H1 (cell line): ENCODE measurements around the gene PRKCZ. TPM values are rescaled to one million over a fixed set of nuclear protein-coding genes. Genes with fewer than 3 reads are reported as not detected.

Experiments
- CTCF ChIA-PET: fragments of 300-600 bp; sonication (Branson Sonifier 250); formaldehyde crosslinking; loops from one replicate; lab custom pipeline; 2021; ENCODE audit not compliant: partially characterized antibody; lab: Charles Lee
- POLR2A ChIA-PET: fragments of 300-600 bp; sonication (Branson Sonifier 250); formaldehyde crosslinking; loops from one replicate; lab custom pipeline; 2021; ENCODE audit warnings: inconsistent platforms; ENCODE audit not compliant: partially characterized antibody; lab: Charles Lee
- DNase-seq, 2 experiments: peaks; one replicate each; pipeline versions ENCODE4 v3.0.0 to v3.0.0-alpha.2; 2010 to 2022; ENCODE audit warnings: low spot score in 2 of 2, low read depth in 1 of 2, mixed read lengths in 1 of 2
- FAIRE-seq: peaks from 2 replicates; lab custom pipeline; 2011; peaks lifted over from hg19 to GRCh38; lab: Jason Lieb, UNC
- H2AFZ ChIP-seq: 2 replicates; pipeline ENCODE4 v1.8.1; 2012; ENCODE audit warnings: low read length, inconsistent platforms
- H2AK5ac ChIP-seq: 2 replicates; pipeline ENCODE4 v1.6.1; 2013; ENCODE audit warnings: low read depth, low read length
- H2BK120ac ChIP-seq: replicated peaks from 2 replicates; pipeline ENCODE3; 2013; ENCODE audit warnings: low read depth, low read length, inconsistent platforms
- H2BK12ac ChIP-seq: 2 replicates; pipeline ENCODE4 v1.6.1; 2013; ENCODE audit warnings: low read depth, low read length
- H2BK15ac ChIP-seq: 2 replicates; pipeline ENCODE4 v1.6.1; 2013; ENCODE audit warnings: low read length
- H2BK20ac ChIP-seq: 2 replicates; pipeline ENCODE4 v1.6.1; 2013; ENCODE audit warnings: low read length
- H2BK5ac ChIP-seq: 2 replicates; pipeline ENCODE4 v1.6.1; 2013; ENCODE audit warnings: low read depth, low read length
- H3K14ac ChIP-seq: 2 replicates; pipeline ENCODE4 v1.6.1; 2013; ENCODE audit warnings: inconsistent platforms; ENCODE audit not compliant: insufficient read length
- H3K18ac ChIP-seq: 2 replicates; pipeline ENCODE4 v1.6.1; 2013; ENCODE audit warnings: low read length; ENCODE audit errors: extremely low read depth
- H3K23ac ChIP-seq: 2 replicates; pipeline ENCODE4 v1.6.1; 2013; ENCODE audit warnings: inconsistent platforms; ENCODE audit not compliant: insufficient read length
- H3K23me2 ChIP-seq: 2 replicates; pipeline ENCODE4 v1.6.1; 2013; ENCODE audit warnings: low read depth, low read length
- H3K27ac ChIP-seq: 2 replicates; pipeline ENCODE4 v1.6.1; 2011; ENCODE audit warnings: low read depth, low read length, inconsistent platforms
- H3K27me3 ChIP-seq, 4 experiments: replicated peaks in 1 of 4; 1 replicate in 1 of 4; 2 replicates in 3 of 4; pipeline versions ENCODE4 v1.6.1 to v1.8.1; 2011 to 2013; ENCODE audit warnings: low read length in 3 of 4, mild to moderate bottlenecking in 3 of 4, inconsistent platforms in 2 of 4, mixed read lengths in 2 of 4, moderate library complexity in 1 of 4; ENCODE audit not compliant: control insufficient read depth in 3 of 4, insufficient read depth in 3 of 4; ENCODE audit errors: extremely low read depth in 1 of 4
- H3K36me3 ChIP-seq, 4 experiments: 2 replicates each; pipeline versions ENCODE4 v1.6.1 to v1.8.1; 2011 to 2013; ENCODE audit warnings: mild to moderate bottlenecking in 4 of 4, low read length in 3 of 4, moderate library complexity in 2 of 4, control low read depth in 1 of 4, inconsistent platforms in 1 of 4; ENCODE audit not compliant: insufficient read depth in 4 of 4, control insufficient read depth in 2 of 4
- H3K4ac ChIP-seq: replicated peaks from 2 replicates; pipeline ENCODE3; 2013; ENCODE audit warnings: low read length, low read depth, mixed read lengths, inconsistent platforms; ENCODE audit not compliant: insufficient read length
- H3K4me1 ChIP-seq, 4 experiments: replicated peaks in 1 of 4; 1 replicate in 1 of 4; 2 replicates in 3 of 4; pipeline versions ENCODE4 v1.6.1 to v1.8.1; 2011 to 2013; ENCODE audit warnings: low read length in 3 of 4, inconsistent platforms in 2 of 4, mixed read lengths in 1 of 4; ENCODE audit not compliant: insufficient read depth in 4 of 4, control insufficient read depth in 3 of 4
- H3K4me2 ChIP-seq, 2 experiments: 2 replicates each; pipeline versions ENCODE4 v1.6.1 to v1.8.1; 2011 to 2013; ENCODE audit warnings: low read depth in 2 of 2, low read length in 2 of 2, control low read depth in 1 of 2, inconsistent platforms in 1 of 2, mild to moderate bottlenecking in 1 of 2; ENCODE audit not compliant: insufficient read depth in 1 of 2
- H3K4me3 ChIP-seq, 4 experiments: fragments of 200-600, 300-600 bp in 1 of 4; sonication (generic), shearing (Covaris generic), sonication (Bioruptor Twin) in 1 of 4; 2 replicates each; pipeline versions ENCODE4 v1.5.1 to v1.8.1; 2011 to 2016; ENCODE audit warnings: low read length in 4 of 4, low read depth in 3 of 4, control low read depth in 2 of 4, inconsistent platforms in 2 of 4, mild to moderate bottlenecking in 2 of 4, mixed read lengths in 1 of 4, moderate library complexity in 1 of 4; ENCODE audit not compliant: insufficient read depth in 2 of 4; ENCODE audit errors: extremely low read depth in 1 of 4
- H3K56ac ChIP-seq: replicated peaks from 2 replicates; pipeline ENCODE3; 2013; ENCODE audit warnings: low read depth, mild to moderate bottlenecking, mixed read lengths, low read length, inconsistent platforms; ENCODE audit not compliant: insufficient read length
- H3K79me1 ChIP-seq: 2 replicates; pipeline ENCODE4 v1.6.1; 2013; ENCODE audit warnings: low read depth, low read length, control low read depth
- H3K79me2 ChIP-seq, 2 experiments: 2 replicates each; pipeline versions ENCODE4 v1.6.1 to v1.8.1; 2012 to 2013; ENCODE audit warnings: low read length in 2 of 2, mild to moderate bottlenecking in 2 of 2, inconsistent platforms in 1 of 2; ENCODE audit not compliant: insufficient read depth in 2 of 2, control insufficient read depth in 1 of 2
- H3K9ac ChIP-seq, 4 experiments: replicated peaks in 1 of 4; 1 replicate in 1 of 4; 2 replicates in 3 of 4; pipeline versions ENCODE4 v1.6.1 to v1.8.1; 2011 to 2013; ENCODE audit warnings: low read depth in 3 of 4, low read length in 3 of 4, control low read depth in 2 of 4, mild to moderate bottlenecking in 2 of 4, moderate library complexity in 2 of 4, inconsistent platforms in 1 of 4; ENCODE audit errors: extremely low read depth in 1 of 4
- H3K9me3 ChIP-seq, 2 experiments: 2 replicates each; pipeline versions ENCODE4 v1.6.1 to v1.8.1; 2012 to 2013; ENCODE audit warnings: mild to moderate bottlenecking in 2 of 2, moderate library complexity in 2 of 2, control low read depth in 1 of 2, inconsistent platforms in 1 of 2, low read depth in 1 of 2, low read length in 1 of 2, mixed read lengths in 1 of 2; ENCODE audit not compliant: insufficient read depth in 2 of 2
- H4K20me1 ChIP-seq, 2 experiments: replicated peaks in 1 of 2; 2 replicates each; pipeline versions ENCODE3 to v1.8.1; 2011 to 2013; ENCODE audit warnings: inconsistent platforms in 2 of 2, low read length in 2 of 2, mild to moderate bottlenecking in 1 of 2; ENCODE audit not compliant: insufficient read depth in 2 of 2, control insufficient read depth in 1 of 2
- H4K5ac ChIP-seq: 2 replicates; pipeline ENCODE4 v1.6.1; 2013; ENCODE audit warnings: low read length, low read depth, mixed read lengths, inconsistent platforms; ENCODE audit not compliant: insufficient read length
- H4K8ac ChIP-seq: 2 replicates; pipeline ENCODE4 v1.8.0; 2013; ENCODE audit warnings: mild to moderate bottlenecking, moderate library complexity, low read length, inconsistent platforms; ENCODE audit not compliant: insufficient read depth; ENCODE audit errors: extremely low read depth
- H4K91ac ChIP-seq: replicated peaks from 2 replicates; pipeline ENCODE3; 2013; ENCODE audit warnings: low read length, mixed read lengths, inconsistent platforms; ENCODE audit not compliant: insufficient read length
- EP300 ChIP-seq, 2 experiments: IDR thresholded peaks; 1 replicate in 1 of 2; 2 replicates in 1 of 2; pipeline ENCODE4 v1.6.1; 2011 to 2012; ENCODE audit warnings: low read depth in 2 of 2, low read length in 2 of 2, mild to moderate bottlenecking in 2 of 2, borderline replicate concordance in 1 of 2, inconsistent platforms in 1 of 2, moderate library complexity in 1 of 2
- WGBS, 2 experiments: shearing (Covaris generic) in 1 of 2; methylation state at CpG; one replicate each; pipeline versions ENCODE4 v1.1.6 to v1.1.7; 2013 to 2015; ENCODE audit warnings: low lambda C conversion rate in 2 of 2, mixed read lengths in 2 of 2, inconsistent platforms in 1 of 2, low coverage in 1 of 2, missing lambda C conversion rate in 1 of 2; ENCODE audit not compliant: insufficient replicate concordance in 2 of 2, insufficient coverage in 1 of 2, insufficient read length in 1 of 2; ENCODE audit errors: extremely low coverage in 1 of 2, missing lambda C conversion rate in 1 of 2; 5-methylcytosine and 5-hydroxymethylcytosine counted together
- polyA plus RNA-seq, 7 experiments: library from polyadenylated mRNA; depleted of rRNA in 3 of 7; stranded (reverse) in 5 of 7; unstranded in 2 of 7; fragments of >200 nt in 5 of 7; fragments of 200-250 nt in 2 of 7; gene quantifications; 1 replicate in 5 of 7; 2 replicates in 1 of 7; 4 replicates in 1 of 7; pipeline versions ENCODE4 v1.2.1 to v1.2.3, GENCODE V29; 2011 to 2013; ENCODE audit warnings: missing spikeins in 2 of 7, mixed read lengths in 2 of 7
- total RNA-seq: library from RNA; stranded (reverse); fragmentation: NEBNext Ultra II Directional; extraction: Animal tissue kit (Norgen Biotek cat#: 25700); gene quantifications from 2 replicates; pipeline ENCODE4 v1.2.1, GENCODE V29; 2021

PRKCZ gene
- total and polyA plus RNA-seq, 2 of the 8 experiments (the other 6 are each of a cell fraction or from before 2014, with no cell fraction given) = 37.4 to 45.1 TPM

DNA sequence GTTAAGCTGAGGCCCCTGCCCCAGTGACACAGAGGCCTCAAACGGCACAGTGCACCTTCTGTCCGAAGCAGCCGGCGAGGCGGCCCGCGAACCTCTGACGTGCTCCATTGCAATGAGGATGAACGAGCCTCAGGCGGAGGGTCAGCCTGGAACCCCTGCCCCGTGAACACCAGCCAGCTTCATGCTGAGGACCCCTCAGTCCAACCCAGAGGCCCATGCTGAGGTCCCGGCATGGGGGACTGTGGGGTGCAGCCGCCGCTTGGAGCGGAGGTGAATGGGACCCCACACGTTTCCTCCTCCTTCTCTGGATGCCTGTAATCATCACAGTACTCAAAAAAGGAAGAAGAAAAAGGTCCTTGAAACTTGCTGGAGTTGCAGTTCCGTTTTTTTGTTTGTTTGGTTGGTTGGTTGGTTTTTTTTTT is 62.1 kb downstream of the PRKCZ start:
- FAIRE-seq = no peak
- no peak overlapping the region for H3K4me3 ChIP-seq
- H3K18ac ChIP-seq = no peak overlapping the region
- no peak overlapping the region for H3K27ac ChIP-seq
- no peak overlapping the region for H3K4ac ChIP-seq
- peaks cover 9 to 10% of the 10 kb centered on the region in 2 experiments for H4K20me1 ChIP-seq
- no peak overlapping the region for H3K23ac ChIP-seq
- peaks cover 0 to 18% (median 13%) of the 10 kb centered on the region in 4 experiments; a peak in 6 of 7 replicates for H3K4me1 ChIP-seq
- H3K56ac ChIP-seq = no peak overlapping the region
- H3K36me3 ChIP-seq = no peaks in the 10 kb centered on the region
- peaks cover 1% of the 10 kb centered on the region; the same call in 1 of the 2 replicates for H3K23me2 ChIP-seq
- POLR2A ChIA-PET = interaction anchor here (1.7 kb wide), 1 partner anchor 15 kb away, joined by 8 read pairs; no protein-coding TSS in a partner anchor
- no peak overlapping the region for H4K91ac ChIP-seq
- no peaks in the 10 kb centered on the region for H3K9me3 ChIP-seq
- no peak overlapping the region for H3K14ac ChIP-seq
- no peak overlapping the region for H2BK12ac ChIP-seq
- H3K27me3 ChIP-seq = no peaks in the 10 kb centered on the region
- H2BK120ac ChIP-seq = no peak overlapping the region
- no peak for TF ChIP-seq EP300 (IDR thresholded peaks at IDR 0.05; ENCODE audit: borderline replicate concordance in 1 of 2, low read depth in 2 of 2, low read length in 2 of 2)
- 87% methylated on average over 17 of the region's 17 CpGs; no CpG with 5 or more reads in 1 of the 2 experiments for WGBS, 2 experiments
- H4K8ac ChIP-seq = no peak overlapping the region; the same call in 1 of the 2 replicates
- no peak overlapping the region for H4K5ac ChIP-seq
- no peak overlapping the region for H2BK15ac ChIP-seq
- peaks cover 0 to 2% of the 10 kb centered on the region in 2 experiments; a peak in 1 of 4 replicates for H3K79me2 ChIP-seq
- CTCF ChIA-PET = interaction anchor here (0.7 to 5.6 kb wide), 3 partner anchors 15 to 63 kb away, joined by 3 to 58 read pairs (median 7); no protein-coding TSS in a partner anchor
- no peak overlapping the region for H3K4me2 ChIP-seq
- DNase-seq = no peak
- H2BK20ac ChIP-seq = no peak overlapping the region
- no peak overlapping the region for H2BK5ac ChIP-seq
- no peak overlapping the region for H2AFZ ChIP-seq
- no peak overlapping the region for H3K9ac ChIP-seq
- H2AK5ac ChIP-seq = no peak overlapping the region
- H3K79me1 ChIP-seq = no peaks in the 10 kb centered on the region
